ENCODE measurements around the gene TRAPPC1. TPM values are rescaled to one million over a fixed set of nuclear protein-coding genes. Genes with fewer than 3 reads are reported as not detected.

The TRAPPC1 gene
- total and polyA plus RNA-seq, 2 donors (not counting 3 experiments of a cell fraction or from before 2014, with no cell fraction given): 146 to 250 TPM

DNA sequence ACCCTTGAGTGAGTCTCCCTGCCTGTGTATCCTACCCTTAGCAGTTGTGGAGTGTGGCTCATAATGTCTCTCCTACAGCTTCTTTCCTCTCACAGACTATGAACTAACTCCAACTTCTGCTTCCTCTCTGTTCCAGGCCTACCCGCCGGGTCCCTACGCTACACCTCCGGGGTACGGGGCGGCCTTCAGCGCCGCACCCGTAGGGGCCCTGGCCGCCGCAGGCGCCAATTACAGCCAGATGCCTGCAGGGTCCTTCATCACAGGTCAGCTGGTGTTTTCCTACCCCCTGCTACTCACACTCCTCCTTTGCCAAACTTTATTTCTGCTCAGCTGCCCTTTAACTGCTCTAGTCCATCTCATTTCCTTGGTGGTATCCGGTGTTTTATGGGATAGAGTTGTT, 21.0 kb downstream of the TRAPPC1 start:
- intact Hi-C loops (cut with micrococcal nuclease): no loop called here
- H4K20me1 ChIP-seq (replicated peaks; ENCODE audit: control insufficient read depth, extremely low read depth, insufficient read depth, low read length): no peaks in the 10 kb centered on the region
- no peaks in the 10 kb centered on the region for H3K79me2 ChIP-seq (ENCODE audit: control insufficient read depth, insufficient read depth, low read length)
- ChIA-PET CTCF (interaction anchor here (0.6 to 3.1 kb wide), 4 partner anchors 72 to 147 kb away, joined by 3 to 21 read pairs (median 6); no protein-coding TSS in a partner anchor), POLR2A (no interaction called here)
- no TSS peak for BruUV-seq (replicated peaks)
- no peaks in the 10 kb centered on the region for H3K27me3 ChIP-seq (ENCODE audit: control insufficient read depth in 2 of 2, insufficient read depth in 2 of 2, low read length in 2 of 2)
- no peaks in the 10 kb centered on the region for H3K9me3 ChIP-seq (replicated peaks; ENCODE audit: control insufficient read depth, insufficient read depth, low read length)
- H2AFZ ChIP-seq (ENCODE audit: low read depth, low read length): no peak overlapping the region
- peaks cover 11 to 61% of the 10 kb centered on the region in 2 experiments for H3K36me3 ChIP-seq (ENCODE audit: control insufficient read depth in 2 of 2, extremely low read depth in 1 of 2, insufficient read depth in 2 of 2, low read length in 2 of 2)
- DNase-seq (ENCODE audit: low read depth, low spot score): no peak
- no peaks in the 10 kb centered on the region for H3K9me1 ChIP-seq (replicated peaks; ENCODE audit: control insufficient read depth, extremely low read depth, insufficient read depth, low read length)
- no peak for FAIRE-seq
- no peak overlapping the region for H3K4me2 ChIP-seq (ENCODE audit: insufficient read depth, low read length)
- no peak overlapping the region for H3K27ac ChIP-seq (ENCODE audit: insufficient read depth, low read depth, low read length)
- TF ChIP-seq, protein P1, sequence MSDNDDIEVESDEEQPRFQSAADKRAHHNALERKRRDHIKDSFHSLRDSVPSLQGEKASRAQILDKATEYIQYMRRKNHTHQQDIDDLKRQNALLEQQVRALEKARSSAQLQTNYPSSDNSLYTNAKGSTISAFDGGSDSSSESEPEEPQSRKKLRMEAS (IDR thresholded peaks at IDR 0.05; ENCODE audit: insufficient read depth, insufficient read length): no peak
- TF ChIP-seq MYC (IDR thresholded peaks at IDR 0.05; ENCODE audit: low read depth, low read length) (no peak), FOS (IDR thresholded peaks at IDR 0.05; ENCODE audit: borderline replicate concordance, insufficient read depth, low read length) (no peak), JUN (IDR thresholded peaks at IDR 0.05; ENCODE audit: borderline replicate concordance, insufficient read depth, insufficient read length, low read depth) (no peak), POLR2A (IDR thresholded peaks at IDR 0.05; ENCODE audit: low read depth, low read length) (no peak), GATA2 (IDR thresholded peaks at IDR 0.05; ENCODE audit: insufficient read depth, insufficient read length, low read depth, low read length) (no peak), POLR2AphosphoS5 (IDR thresholded peaks at IDR 0.05; ENCODE audit: insufficient read depth, low read depth, low read length) (no peak), EZH2 (IDR thresholded peaks at IDR 0.05; ENCODE audit: borderline replicate concordance, low read depth, low read length, severe bottlenecking) (no peak)
- TF ChIP-seq, protein P2, sequence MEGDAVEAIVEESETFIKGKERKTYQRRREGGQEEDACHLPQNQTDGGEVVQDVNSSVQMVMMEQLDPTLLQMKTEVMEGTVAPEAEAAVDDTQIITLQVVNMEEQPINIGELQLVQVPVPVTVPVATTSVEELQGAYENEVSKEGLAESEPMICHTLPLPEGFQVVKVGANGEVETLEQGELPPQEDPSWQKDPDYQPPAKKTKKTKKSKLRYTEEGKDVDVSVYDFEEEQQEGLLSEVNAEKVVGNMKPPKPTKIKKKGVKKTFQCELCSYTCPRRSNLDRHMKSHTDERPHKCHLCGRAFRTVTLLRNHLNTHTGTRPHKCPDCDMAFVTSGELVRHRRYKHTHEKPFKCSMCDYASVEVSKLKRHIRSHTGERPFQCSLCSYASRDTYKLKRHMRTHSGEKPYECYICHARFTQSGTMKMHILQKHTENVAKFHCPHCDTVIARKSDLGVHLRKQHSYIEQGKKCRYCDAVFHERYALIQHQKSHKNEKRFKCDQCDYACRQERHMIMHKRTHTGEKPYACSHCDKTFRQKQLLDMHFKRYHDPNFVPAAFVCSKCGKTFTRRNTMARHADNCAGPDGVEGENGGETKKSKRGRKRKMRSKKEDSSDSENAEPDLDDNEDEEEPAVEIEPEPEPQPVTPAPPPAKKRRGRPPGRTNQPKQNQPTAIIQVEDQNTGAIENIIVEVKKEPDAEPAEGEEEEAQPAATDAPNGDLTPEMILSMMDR (IDR thresholded peaks at IDR 0.05; ENCODE audit: extremely low read depth in 1 of 2, insufficient read depth in 1 of 2, low read depth in 1 of 2, low read length in 2 of 2): no peak
- H3K9ac ChIP-seq (replicated peaks; ENCODE audit: extremely low read depth, insufficient read depth, low read length): no peak overlapping the region
- H3K4me3 ChIP-seq (replicated peaks in 1 of 3; ENCODE audit: insufficient read depth in 1 of 3, low read depth in 1 of 3, low read length in 3 of 3): no peak overlapping the region
- H3K4me1 ChIP-seq (ENCODE audit: control insufficient read depth, extremely low read depth, insufficient read depth, low read length): peaks cover 5% of the 10 kb centered on the region
- dilution Hi-C loops (cut with MboI; ENCODE audit: extremely low pct_ligation_motif_present, low sequenced_read_pairs): no loop called here

All from endothelial cell of umbilical vein (primary cell).